GM15510 (cell line): ENCODE measurements around the gene RREB1.

Experiments used
- POLR2A ChIP-seq: IDR thresholded peaks from 3 replicates; pipeline ENCODE4 v1.6.1; 2011; ENCODE audit warnings: borderline replicate concordance; ENCODE audit not compliant: insufficient read length; ENCODE audit errors: extremely low read depth

The RREB1 gene

DNA sequence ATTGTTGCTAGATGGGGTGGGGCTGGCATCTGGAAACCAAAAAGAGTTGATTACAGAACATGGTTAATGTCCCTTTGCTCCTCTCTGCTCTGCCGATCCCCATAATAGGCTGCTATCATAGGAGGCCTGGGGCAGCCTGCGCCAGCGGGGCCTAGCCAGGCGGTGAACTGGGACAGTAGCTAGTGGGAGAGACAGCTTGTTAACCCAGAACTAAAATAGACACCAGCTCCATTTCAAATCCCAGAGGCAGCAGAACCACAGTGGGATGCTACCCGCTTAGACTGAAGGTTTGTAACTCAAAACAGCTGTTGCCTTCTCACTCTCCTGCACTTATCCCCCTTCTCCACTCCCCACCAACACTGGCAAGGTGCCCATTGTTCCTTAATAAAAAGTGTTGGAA, 106.7 kb downstream of the RREB1 start:
- no peak for TF ChIP-seq POLR2A

DNA sequence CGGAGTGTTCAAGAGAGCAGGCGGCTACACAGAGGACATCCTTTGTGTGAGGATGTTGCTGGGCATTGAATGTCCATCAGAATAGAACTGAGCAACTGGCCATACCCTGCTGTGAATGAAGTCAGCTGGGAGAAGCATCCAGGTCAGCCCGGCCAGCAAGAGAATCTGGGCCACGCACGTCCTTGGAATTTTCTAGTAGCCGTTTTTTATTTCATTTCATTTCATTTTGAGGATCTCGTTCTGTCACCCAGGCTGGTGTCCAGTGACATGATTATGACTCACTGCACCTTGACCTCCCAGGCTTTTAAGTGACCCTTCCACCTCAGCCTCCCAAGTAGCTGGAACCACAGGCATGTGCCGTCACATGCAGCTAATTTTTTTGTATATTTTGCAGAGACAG, 107.4 kb downstream of the RREB1 start:
- TF ChIP-seq POLR2A = no peak

DNA sequence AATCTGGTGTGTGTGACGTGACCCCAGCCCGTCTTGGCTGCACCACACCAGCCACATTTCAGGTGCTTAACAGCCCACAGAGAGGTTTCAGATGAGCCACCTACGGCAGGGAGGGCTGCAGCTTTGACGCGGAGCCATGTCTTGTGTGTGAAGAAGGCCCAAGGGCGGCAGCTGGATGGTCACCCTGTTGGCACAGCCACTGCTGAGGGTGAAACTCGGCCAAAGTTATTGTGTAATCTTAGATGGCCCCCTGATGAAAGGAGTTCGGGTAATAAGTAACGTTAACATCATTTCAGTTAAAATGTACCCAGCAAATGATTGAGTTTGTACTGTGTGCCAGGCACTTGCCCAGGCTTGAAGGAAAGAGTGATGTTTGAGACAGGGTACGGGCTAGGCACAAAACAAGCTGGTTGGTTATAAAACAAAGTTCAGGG, 108.1 kb downstream of the RREB1 start:
- no peak for TF ChIP-seq POLR2A

DNA sequence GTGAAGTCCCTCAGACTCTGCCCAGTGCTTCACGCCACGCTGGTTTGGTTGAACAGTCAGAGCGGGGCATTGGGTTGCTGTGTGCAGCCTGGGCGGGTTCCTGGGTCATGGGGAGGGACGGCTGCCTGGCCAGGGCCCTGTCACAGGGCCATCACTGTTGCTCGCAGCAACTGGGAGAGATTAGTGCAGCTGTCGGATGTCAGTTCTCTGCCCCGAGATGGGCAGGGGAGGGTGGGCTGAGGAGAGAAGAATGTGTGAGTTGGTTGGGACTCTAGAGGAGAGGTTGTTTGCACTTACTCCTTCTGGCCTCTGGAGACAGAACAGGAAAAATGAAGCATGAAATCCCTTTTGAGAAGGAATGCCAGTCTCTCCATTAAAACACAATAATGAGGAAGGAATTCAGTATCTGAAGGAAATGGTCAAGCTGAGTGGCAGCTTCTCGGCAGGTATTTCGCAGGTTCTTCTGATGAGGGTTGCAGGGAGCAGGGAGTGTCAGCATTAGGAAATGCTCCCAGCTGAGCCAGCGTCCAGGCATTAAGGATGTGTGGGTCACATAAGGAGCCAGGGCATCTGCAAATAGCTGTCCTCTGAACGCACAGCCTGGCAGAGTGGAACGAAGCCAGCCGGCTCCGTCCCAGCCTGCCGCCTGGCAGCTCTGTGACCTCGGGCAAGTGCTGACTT, 109.3 kb downstream of the RREB1 start:
- TF ChIP-seq POLR2A = no peak

DNA sequence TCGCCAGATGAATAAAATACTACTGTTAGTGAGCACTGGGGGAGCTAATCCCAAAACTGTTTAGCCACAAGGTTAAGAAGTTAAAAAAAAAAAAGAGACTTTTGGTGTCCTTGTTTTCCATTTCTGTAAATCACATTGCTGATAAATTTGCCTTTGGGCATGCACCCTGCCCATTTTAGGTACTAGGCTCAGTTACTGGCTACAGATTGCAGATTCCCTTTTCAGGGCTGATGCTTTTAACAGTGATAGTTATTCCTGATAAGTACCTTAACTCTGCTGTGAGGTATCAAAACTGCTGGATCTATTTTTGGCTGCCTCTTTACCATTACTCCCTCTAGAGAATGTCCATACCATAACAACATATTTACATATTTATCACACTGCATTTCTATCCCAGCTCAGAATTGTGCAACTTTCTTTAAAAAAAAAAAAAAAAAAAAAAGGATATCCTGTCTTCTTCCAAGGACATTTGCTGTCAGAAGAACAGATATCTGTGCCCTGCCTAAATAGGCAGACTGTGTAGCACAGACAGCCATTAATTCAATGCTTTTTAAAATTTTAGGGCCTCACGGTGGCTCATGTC, 110.7 kb downstream of the RREB1 start:
- no peak for TF ChIP-seq POLR2A

DNA sequence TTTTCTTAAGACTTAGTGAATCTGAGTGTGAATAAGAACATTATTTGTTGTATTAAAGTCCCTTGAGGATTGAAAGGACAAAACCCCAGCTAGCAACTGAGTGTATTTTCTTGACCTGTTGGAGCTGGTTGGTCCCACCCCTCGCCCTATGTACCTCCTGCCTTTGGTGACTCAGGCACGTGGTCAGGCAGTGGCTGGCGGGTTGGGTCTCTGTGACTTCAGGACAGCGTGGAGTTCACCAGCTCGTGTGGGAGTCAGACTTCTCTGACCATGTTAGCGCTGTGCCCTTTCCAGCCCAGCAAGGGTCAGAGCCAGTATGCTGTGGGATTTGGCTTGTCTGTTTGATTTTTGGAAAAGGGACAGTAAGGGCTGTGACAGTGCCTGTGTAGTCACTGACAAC, 111.5 kb downstream of the RREB1 start:
- no peak for TF ChIP-seq POLR2A

DNA sequence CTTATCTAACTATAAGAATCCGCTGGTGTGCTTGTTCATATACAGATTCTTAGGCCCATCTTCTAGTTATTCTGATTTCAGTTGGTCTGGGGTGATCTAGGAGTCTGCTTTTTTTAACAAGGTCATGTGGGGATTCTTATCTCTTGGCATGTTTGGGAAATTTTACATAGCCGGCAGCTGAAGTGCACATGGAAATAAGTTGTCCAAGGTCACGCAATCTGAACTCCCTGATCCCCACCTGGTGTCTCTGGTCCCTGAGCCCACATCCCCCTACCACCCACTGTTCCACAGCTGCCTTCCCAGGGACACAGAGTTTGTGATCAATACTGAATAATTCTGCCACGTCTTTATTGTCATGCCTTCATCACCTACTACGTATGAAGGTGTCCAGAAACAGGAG, 114.4 kb downstream of the RREB1 start:
- TF ChIP-seq POLR2A = no peak

DNA sequence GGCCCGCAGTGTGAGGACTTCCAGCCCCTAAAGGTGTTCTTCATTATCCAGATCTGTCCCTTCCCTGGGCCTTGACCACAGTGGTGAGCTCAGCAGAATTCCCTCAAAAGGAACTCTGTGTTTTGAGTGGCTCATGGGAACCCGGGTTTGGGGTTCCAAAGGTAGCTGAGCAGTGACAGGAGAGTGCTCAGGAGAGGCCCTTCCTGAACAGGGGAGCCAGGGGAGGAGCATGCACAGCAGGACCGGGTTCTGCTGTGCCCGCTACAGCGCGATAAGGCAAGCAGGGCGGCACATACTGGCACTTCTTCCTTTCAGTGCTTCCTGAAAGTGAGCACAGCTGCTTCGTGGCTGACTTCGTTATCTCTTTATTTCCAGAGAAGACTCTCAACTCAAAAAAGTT, 117.0 kb downstream of the RREB1 start:
- no peak for TF ChIP-seq POLR2A

DNA sequence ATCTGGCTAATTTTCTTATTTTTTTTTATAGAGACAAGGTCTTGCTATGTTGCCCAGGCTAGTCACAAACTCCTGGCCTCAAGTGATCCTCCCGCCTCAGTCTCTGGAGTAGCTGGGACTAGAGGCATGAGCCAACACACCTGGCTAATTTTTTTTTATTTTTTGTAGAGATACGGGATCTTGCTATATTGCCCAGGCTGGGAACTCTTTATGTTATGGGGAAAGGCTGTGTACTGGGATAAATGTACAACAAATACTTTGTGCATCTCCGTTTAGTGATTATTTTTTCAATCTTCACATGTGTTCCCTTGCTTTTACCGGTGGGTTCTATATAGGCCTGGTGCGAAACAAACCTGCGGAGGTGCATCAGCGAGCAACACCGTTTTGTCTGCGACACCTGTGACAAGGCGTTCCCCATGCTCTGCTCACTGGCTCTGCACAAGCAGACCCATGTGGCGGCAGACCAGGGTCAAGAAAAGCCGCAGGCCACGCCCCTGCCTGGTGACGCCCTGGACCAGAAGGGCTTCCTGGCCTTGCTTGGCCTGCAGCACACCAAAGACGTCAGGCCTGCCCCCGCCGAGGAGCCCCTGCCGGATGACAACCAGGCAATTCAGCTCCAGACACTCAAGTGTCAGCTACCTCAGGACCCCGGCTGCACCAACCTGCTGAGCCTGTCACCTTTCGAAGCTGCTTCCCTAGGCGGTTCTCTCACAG, 121.1 kb downstream of the RREB1 start:
- no peak for TF ChIP-seq POLR2A

DNA sequence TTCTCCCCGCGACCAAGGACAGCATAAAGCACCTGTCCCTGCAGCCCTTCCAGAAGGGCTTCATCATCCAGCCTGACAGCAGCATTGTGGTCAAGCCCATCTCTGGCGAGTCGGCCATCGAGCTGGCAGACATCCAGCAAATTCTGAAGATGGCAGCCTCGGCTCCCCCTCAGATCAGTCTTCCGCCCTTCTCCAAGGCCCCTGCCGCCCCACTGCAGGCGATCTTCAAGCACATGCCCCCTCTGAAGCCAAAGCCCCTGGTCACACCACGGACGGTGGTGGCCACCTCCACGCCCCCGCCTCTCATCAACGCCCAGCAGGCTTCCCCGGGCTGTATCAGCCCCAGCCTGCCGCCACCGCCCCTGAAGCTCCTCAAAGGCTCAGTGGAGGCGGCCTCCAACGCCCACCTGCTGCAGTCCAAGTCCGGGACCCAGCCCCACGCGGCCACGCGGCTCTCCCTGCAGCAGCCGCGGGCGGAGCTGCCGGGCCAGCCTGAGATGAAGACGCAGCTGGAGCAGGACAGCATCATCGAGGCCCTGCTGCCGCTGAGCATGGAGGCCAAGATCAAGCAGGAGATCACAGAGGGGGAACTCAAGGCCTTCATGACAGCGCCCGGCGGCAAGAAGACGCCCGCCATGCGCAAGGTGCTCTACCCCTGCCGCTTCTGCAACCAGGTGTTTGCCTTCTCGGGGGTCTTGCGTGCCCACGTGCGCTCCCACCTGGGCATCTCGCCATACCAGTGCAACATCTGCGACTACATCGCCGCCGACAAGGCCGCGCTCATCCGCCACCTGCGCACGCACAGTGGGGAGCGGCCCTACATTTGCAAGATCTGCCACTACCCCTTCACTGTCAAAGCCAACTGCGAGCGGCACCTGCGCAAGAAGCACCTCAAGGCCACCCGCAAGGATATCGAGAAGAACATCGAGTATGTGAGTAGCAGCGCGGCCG, 121.9 kb downstream of the RREB1 start:
- TF ChIP-seq POLR2A = no peak

DNA sequence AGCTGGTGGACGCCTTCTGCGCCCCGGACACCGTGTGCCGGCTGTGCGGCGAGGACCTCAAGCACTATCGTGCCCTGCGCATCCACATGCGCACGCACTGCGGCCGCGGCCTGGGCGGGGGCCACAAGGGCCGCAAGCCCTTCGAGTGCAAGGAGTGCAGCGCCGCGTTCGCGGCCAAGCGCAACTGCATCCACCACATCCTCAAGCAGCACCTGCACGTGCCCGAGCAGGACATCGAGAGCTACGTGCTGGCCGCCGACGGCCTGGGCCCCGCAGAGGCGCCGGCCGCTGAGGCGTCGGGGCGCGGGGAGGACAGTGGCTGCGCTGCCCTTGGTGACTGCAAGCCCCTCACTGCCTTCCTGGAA, 122.5 kb downstream of the RREB1 start:
- TF ChIP-seq POLR2A = no peak

DNA sequence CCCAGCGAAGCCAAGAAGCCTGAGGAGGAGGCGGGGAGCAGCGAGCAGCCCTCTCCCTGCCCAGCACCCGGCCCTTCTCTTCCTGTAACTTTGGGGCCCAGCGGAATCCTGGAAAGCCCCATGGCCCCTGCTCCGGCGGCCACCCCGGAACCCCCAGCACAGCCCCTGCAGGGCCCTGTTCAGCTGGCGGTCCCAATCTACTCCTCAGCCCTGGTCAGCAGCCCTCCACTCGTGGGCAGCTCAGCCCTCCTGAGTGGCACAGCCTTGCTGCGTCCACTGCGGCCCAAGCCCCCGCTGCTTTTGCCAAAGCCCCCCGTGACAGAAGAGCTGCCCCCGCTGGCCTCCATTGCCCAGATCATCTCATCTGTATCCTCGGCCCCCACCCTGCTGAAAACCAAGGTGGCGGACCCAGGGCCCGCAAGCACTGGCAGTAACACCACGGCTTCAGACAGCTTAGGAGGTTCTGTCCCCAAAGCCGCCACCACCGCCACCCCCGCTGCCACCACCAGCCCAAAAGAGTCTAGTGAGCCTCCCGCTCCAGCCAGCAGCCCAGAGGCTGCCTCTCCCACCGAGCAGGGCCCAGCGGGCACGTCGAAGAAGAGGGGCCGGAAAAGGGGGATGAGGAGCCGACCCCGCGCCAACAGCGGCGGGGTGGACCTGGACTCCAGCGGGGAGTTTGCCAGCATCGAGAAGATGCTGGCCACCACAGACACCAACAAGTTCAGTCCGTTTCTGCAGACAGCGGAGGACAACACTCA, 123.4 kb downstream of the RREB1 start:
- no peak for TF ChIP-seq POLR2A

DNA sequence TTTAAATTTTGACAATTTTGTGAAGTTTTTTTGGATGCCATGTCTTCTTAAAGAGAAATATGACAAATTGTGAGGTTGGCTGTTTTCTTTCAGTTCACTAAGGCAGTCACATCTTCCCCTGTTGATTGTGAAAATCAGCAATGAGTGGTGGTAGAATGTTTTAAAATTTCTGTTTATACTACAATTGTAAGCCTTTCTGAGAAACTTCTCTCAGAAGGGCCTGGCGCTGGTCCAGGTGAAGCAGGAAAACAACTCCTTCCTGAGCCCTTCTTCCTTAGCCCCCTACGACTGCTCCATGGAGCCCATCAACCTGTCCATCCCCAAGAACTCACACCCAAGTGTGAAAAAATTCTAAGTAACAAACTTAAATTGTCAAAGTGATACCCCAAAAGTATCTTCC, 124.6 kb downstream of the RREB1 start:
- no peak for TF ChIP-seq POLR2A

DNA sequence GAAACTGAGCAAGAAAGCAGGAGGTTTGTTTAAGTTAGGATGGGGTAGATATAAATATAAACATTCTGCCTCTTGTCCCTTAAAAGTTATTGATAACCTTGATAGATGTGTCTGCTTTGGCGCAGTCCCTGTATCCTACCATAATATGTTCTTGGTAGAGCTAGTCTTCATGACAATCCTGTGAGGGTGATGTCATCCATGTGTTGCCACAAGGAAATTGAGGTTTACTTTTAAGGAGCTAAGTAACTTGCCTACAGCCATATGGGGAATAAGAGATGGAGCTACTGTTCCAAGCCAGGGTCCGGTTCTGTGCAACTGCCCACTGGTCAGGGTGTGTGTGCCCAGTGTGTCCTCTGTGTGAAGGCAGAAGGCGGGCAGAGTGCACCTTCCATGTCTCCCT, 126.8 kb downstream of the RREB1 start:
- no peak for TF ChIP-seq POLR2A
